GM12865 (cell line): ENCODE results near the gene EHMT1.

Experiments used
- DNase-seq: peaks from one replicate; pipeline ENCODE4 v3.0.0; 2010; ENCODE audit warnings: low read depth
- H3K4me3 ChIP-seq: 2 replicates; pipeline ENCODE4 v1.5.1; 2011; ENCODE audit warnings: mild to moderate bottlenecking, low read depth, low read length, control low read depth
- TF ChIP-seq, protein P1 (sequence below): IDR thresholded peaks from 2 replicates; pipeline ENCODE4 v1.5.1; 2011; ENCODE audit warnings: low read length, control low read depth, low read depth, inconsistent platforms; ENCODE audit not compliant: insufficient read depth; ENCODE audit errors: missing control alignments

The EHMT1 gene

DNA sequence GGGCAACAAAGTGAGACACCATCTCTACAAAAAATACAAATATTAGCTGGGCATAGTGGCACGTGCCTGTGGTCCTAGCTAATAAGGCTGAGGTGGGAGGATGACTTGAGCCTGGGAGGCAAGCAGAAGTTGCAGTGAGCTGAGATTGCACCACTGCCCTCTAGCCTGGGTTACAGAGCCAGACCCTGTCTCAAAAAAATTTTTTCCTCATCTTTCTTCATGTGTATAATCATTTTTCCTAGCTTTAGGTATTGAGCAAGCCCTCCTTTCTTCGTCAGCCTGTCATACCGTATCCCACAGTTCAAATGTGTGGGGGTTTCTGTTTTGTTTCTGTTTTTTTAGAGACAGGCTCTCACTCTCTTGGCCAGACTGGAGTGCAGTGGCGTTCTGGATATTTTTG lies 41.3 kb downstream of the EHMT1 start:
- TF ChIP-seq, protein P1, sequence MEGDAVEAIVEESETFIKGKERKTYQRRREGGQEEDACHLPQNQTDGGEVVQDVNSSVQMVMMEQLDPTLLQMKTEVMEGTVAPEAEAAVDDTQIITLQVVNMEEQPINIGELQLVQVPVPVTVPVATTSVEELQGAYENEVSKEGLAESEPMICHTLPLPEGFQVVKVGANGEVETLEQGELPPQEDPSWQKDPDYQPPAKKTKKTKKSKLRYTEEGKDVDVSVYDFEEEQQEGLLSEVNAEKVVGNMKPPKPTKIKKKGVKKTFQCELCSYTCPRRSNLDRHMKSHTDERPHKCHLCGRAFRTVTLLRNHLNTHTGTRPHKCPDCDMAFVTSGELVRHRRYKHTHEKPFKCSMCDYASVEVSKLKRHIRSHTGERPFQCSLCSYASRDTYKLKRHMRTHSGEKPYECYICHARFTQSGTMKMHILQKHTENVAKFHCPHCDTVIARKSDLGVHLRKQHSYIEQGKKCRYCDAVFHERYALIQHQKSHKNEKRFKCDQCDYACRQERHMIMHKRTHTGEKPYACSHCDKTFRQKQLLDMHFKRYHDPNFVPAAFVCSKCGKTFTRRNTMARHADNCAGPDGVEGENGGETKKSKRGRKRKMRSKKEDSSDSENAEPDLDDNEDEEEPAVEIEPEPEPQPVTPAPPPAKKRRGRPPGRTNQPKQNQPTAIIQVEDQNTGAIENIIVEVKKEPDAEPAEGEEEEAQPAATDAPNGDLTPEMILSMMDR, result no peak
- no peak for DNase-seq
- H3K4me3 ChIP-seq, result no peak overlapping the region

- DNase-seq, result no peak
These were observed 44.8 kb downstream of the EHMT1 start for GRCh38 chr9:137663584-137663983.

GRCh38 chr9:137664676-137665075 lies 45.9 kb downstream of the EHMT1 start:
- H3K4me3 ChIP-seq, result no peak overlapping the region
- TF ChIP-seq, protein P1, result no peak
- no peak for DNase-seq

More at GRCh38 chr9:137663584-137663983, 44.8 kb downstream of the EHMT1 start:
- no peak overlapping the region for H3K4me3 ChIP-seq
- TF ChIP-seq, protein P1, result no peak

- TF ChIP-seq, protein P1, result no peak
- no peak overlapping the region for H3K4me3 ChIP-seq
- no peak for DNase-seq
These were observed 46.4 kb downstream of the EHMT1 start for GRCh38 chr9:137665226-137665625.

DNA sequence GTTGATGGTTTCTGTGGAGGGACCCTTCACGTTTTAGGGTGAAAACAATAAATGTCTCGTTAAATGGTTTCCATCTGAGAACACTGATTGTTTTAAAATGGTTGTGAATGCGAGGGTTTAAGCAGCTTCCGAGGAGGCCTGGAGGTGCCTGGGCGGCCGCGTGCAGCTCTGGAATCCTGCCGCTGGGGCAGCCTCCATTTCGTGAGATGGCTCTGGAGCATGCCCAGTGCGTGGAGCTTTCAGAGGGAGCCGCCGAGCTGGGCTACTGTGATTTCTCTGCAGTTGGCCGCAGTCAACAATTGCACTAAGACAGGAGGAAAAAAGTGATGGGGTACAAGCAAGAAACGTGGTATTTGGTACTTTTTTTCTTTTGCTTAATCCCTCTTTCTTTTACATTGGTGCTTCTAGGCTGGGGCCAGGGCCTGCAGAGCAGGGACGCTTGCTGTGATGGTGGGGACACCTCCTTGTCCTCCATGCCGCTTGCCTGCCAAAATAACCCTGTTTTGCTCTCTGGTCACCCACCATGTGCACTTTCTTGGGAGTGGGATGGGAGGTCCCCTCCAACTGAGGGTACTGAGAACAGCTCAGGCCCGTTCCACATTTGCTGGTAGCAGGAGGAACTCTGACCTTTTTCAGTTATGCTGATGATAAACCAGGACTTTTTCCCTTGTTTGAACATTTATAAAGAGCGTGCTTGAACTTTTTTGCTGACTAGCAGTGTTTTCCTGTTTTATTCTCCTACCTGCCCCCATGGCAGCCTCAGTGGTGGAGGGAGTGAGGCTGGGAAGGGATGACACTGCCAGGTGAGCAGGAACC lies 47.1 kb downstream of the EHMT1 start:
- TF ChIP-seq, protein P1, result no peak
- DNase-seq, result no peak
- H3K4me3 ChIP-seq, result no peak overlapping the region

DNA sequence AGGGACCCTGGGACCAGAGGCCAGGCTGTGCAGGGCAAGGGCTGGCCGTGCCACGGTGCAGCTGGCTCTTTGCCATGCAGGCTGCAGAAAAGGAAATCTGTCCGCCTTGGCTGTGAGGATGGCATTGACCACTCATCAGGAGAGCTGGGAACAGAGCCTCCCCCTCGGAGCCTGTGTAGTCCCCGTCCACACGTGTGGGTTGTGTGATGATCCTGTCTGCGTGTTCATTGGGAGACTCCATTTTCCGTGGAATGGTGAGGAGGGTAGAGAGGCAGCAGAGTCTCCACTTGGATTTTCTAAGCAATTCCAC lies 47.7 kb downstream of the EHMT1 start:
- H3K4me3 ChIP-seq, result no peak overlapping the region
- no peak for DNase-seq
- TF ChIP-seq, protein P1, result no peak
